NT2/D1 (cell line): ENCODE results near the gene ANKRD22.

Experiments
- YY1 ChIP-seq: IDR thresholded peaks from 2 replicates; pipeline ENCODE4 v1.6.1; 2011; ENCODE audit not compliant: insufficient read length, insufficient read depth
- ZNF274 ChIP-seq: IDR thresholded peaks from 2 replicates; pipeline ENCODE4 v1.6.1; 2011; ENCODE audit warnings: mild to moderate bottlenecking, low read depth, low read length

GRCh38 chr10:88819290-88819689, 32.4 kb downstream of the ANKRD22 start:
- TF ChIP-seq ZNF274, result no peak
- TF ChIP-seq YY1, result no peak
